Liver (tissue), 2 donors: ENCODE measurements around the gene AMBRA1.

Source experiments
- CTCF ChIP-seq: fragments of 150-350 bp; IDR thresholded peaks from 2 replicates; pipeline ENCODE4 v1.5.1; 2017; ENCODE audit warnings: improper control_type of control experiment, low read depth, low read length; ENCODE audit not compliant: missing input control
- REST ChIP-seq: IDR thresholded peaks from 2 replicates; pipeline ENCODE4 v1.6.1; 2016; ENCODE audit warnings: antibody characterized with exemption, mild to moderate bottlenecking
- YY1 ChIP-seq: IDR thresholded peaks from 2 replicates; pipeline ENCODE4 v1.6.1; 2016; ENCODE audit warnings: antibody characterized with exemption, mild to moderate bottlenecking
- donor health status: healthy.

- no peak for TF ChIP-seq CTCF
- TF ChIP-seq YY1, result no peak
- no peak for TF ChIP-seq REST
These were observed 65.3 kb downstream of the AMBRA1 start for GRCh38 chr11:46528445-46529094.
